Liver (tissue), 3 donors: ENCODE data around the gene EML5.

Experiments used
- EGR1 ChIP-seq, 2 donors: IDR thresholded peaks; 2 replicates each; pipeline ENCODE4 v1.6.1; 2016 to 2018; ENCODE audit warnings: antibody characterized with exemption in 2 of 2, low read depth in 2 of 2
- HNF4G ChIP-seq: IDR thresholded peaks from 2 replicates; pipeline ENCODE4 v1.6.1; 2016; ENCODE audit warnings: antibody characterized with exemption
- RAD21 ChIP-seq, 2 donors: IDR thresholded peaks; 2 replicates each; pipeline ENCODE4 v1.6.1; 2016; ENCODE audit warnings: antibody characterized with exemption in 2 of 2, mild to moderate bottlenecking in 2 of 2
- RXRA ChIP-seq, 2 donors: IDR thresholded peaks; 2 replicates each; pipeline ENCODE4 v1.6.1; 2017 to 2018; ENCODE audit warnings: antibody characterized with exemption in 2 of 2, mild to moderate bottlenecking in 1 of 2
- SP1 ChIP-seq: IDR thresholded peaks from 2 replicates; pipeline ENCODE4 v1.6.1; 2018; ENCODE audit warnings: antibody characterized with exemption, mild to moderate bottlenecking
- TAF1 ChIP-seq: conservative IDR thresholded peaks from 2 replicates; pipeline ENCODE4 v1.6.1; 2016; ENCODE audit warnings: antibody characterized with exemption, mild to moderate bottlenecking
- YY1 ChIP-seq: IDR thresholded peaks from 2 replicates; pipeline ENCODE4 v1.6.1; 2016; ENCODE audit warnings: antibody characterized with exemption, mild to moderate bottlenecking
- TF ChIP-seq, protein P1 (sequence below): fragments of 150-350 bp; IDR thresholded peaks from 2 replicates; pipeline ENCODE4 v1.5.1; 2017; ENCODE audit warnings: improper control_type of control experiment, low read depth, low read length; ENCODE audit not compliant: missing input control
- TF ChIP-seq, protein P2 (sequence below): IDR thresholded peaks from 2 replicates; pipeline ENCODE4 v1.6.1; 2016; ENCODE audit warnings: antibody characterized with exemption
- TF ChIP-seq, protein P3 (sequence below): IDR thresholded peaks from 2 replicates; pipeline ENCODE4 v1.6.1; 2016; ENCODE audit warnings: antibody characterized with exemption
- donor health status: healthy.
- donor health status: healthy.

DNA sequence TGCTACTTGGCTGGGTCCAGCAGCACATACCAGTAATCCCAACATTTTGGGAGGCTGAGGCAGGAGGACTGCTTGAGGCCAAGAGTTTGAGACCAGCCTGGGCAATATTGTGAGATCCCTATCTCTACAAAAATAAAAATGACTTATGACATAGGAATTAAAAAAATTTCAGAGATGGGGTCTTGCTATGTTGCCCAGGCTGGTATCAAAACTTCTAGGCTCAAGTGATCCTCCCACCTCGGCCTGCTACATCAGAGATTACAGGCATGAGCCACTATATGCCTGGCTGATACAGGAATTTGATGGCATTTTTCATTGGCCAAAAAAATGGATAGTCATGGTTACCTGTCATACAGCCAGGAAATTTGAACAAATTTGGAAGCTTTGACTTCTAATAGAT lies 175.3 kb downstream of the EML5 start:
- TF ChIP-seq, protein P1, sequence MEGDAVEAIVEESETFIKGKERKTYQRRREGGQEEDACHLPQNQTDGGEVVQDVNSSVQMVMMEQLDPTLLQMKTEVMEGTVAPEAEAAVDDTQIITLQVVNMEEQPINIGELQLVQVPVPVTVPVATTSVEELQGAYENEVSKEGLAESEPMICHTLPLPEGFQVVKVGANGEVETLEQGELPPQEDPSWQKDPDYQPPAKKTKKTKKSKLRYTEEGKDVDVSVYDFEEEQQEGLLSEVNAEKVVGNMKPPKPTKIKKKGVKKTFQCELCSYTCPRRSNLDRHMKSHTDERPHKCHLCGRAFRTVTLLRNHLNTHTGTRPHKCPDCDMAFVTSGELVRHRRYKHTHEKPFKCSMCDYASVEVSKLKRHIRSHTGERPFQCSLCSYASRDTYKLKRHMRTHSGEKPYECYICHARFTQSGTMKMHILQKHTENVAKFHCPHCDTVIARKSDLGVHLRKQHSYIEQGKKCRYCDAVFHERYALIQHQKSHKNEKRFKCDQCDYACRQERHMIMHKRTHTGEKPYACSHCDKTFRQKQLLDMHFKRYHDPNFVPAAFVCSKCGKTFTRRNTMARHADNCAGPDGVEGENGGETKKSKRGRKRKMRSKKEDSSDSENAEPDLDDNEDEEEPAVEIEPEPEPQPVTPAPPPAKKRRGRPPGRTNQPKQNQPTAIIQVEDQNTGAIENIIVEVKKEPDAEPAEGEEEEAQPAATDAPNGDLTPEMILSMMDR: no peak
- TF ChIP-seq TAF1: no peak
- no peak for TF ChIP-seq RAD21 (IDR thresholded peaks at IDR 0.05)
- TF ChIP-seq EGR1 (IDR thresholded peaks at IDR 0.05; ENCODE audit: low read depth in 2 of 2): no peak
- TF ChIP-seq YY1: no peak
- no peak for TF ChIP-seq HNF4G
- TF ChIP-seq, protein P2, sequence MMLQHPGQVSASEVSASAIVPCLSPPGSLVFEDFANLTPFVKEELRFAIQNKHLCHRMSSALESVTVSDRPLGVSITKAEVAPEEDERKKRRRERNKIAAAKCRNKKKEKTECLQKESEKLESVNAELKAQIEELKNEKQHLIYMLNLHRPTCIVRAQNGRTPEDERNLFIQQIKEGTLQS: no peak
- no peak for TF ChIP-seq RXRA (IDR thresholded peaks at IDR 0.05)
- TF ChIP-seq, protein P3, sequence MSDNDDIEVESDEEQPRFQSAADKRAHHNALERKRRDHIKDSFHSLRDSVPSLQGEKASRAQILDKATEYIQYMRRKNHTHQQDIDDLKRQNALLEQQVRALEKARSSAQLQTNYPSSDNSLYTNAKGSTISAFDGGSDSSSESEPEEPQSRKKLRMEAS: no peak
- no peak for TF ChIP-seq SP1
